NCI-H146 treated with DMSO at 0.1 percent for 48 hours (cell line): ENCODE data around the gene CACNA1D.
A peak's percentile ranks its signal among the peaks of the same experiment; 100 is the strongest.

Experiments used
- DNase-seq: peaks from one replicate; lab custom pipeline; 2025; ENCODE audit not compliant: unreplicated experiment; lab: John Stamatoyannopoulos, UW

The CACNA1D gene

GRCh38 chr3:53495146-53495519 lies 722 bp downstream of the CACNA1D start:
- DNase-seq = no peak

DNA sequence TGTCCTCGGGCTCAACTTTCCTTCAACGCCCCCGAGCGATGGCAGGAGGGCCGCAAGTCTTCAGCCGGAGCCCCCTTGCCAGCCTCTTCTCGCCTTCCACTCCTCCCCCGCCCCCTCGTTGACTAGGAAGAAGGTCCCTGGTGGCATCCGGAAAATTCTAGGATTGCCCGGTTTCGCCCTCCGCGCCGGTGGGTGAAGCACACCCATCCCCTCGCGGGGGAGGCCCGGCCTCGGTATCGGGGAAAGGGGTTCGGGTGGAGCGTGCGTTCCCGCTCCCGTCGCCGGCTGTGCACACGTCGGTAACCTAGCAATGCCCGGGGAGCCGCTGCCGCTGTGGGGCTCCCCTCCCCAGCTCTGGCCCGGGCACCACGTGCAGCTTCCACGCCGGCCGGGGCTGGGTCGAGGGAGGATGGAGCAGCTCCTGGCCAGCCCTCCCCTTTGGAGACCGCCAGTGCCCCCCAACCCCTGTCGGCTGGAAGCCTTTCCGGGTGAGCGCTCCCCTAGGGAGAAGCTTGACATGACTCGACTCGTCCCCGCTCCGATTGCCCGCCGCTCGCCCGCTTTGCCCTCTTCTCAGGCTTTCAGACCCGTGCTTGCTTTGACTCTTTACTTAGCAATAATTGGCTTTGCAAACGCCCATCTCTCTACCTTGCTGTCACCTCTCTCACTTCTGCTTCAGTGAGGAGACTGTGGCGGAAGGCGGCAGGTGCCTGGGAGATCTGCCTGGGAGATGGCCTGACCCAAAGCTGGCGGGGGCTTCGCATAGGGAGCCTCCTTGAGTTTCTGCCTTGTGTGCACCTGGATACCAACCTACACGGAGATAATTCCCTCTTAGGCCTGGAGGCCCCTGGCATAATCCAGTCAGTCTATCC lies 1.3 kb downstream of the CACNA1D start:
- DNase-seq = peak; percentile 29

DNA sequence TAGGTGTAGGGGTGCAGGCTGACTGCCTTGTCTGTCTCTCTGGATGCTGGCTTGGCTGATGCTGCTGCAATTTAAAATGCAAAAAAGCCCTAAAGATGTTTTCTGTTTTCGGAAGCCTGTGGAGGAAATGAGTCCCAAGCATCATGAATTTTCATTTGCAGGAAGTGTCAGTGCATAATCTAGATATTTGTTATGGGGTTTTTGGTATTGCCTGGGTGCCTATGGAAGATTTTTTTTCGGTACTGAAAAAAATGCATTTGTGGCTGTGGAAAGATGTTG lies 1.9 kb downstream of the CACNA1D start:
- no peak for DNase-seq

- DNase-seq = no peak
Observed at GRCh38 chr3:53496984-53497383, 2.6 kb downstream of the CACNA1D start.

DNA sequence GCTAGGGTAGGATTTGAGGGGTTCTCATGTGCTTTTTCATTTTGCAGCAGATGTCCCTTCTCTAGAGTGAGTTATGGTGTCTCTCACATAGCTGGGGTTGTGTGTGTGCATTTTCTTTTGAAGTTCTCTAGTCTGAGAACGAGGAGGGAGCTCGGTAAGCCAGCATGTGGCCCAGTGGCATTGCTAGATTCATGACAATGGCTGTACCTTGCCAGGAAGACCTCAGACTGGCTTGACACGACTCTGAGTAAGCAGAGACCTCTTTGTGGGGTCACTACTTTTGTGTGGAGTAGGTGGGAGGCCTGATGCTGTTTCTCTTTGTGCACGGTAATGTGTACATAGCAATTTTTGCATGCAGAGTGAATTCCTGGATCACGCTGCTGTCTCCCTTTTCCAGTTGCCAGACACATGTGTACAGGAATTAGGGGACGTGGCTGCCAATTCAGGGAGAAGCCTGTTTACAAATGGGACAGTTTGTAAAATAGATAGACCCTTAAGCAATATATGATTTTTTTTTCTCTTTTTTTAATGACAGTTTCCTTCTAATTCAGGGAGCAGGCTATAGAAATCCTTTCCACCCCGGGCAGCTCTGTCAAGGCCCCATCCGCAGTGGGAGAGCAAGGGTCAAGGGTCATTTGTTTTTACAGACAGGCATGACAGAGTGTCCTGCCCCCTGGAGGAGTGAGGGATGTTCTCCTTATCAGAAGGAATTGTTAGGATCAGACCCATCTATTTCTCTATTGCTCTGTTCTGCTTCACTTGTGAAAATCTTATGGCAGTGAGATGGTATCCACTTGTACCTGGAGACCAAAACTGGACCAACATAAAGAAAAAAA lies 4.6 kb downstream of the CACNA1D start:
- DNase-seq = no peak

- DNase-seq = no peak
Observed at GRCh38 chr3:53500165-53500777, 5.9 kb downstream of the CACNA1D start.

DNA sequence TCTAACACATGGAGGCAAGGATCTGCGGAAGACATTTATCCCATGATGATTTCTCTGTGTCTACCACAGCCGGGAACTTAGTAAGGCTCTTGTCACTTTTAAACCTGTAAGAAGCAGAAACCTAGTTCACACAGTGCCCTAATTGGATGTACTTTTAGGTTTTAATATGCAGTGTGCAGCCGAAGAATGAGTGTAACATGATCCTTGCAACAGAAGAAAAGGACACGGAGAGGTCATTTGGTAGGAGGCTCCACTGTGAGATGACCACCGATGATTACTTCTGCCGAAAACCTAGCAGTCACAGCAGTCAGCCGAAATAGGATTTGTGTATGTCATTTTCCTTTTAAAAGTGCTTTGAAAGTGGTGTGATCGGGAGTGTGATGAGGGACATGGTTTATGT lies 6.8 kb downstream of the CACNA1D start:
- no peak for DNase-seq

DNA sequence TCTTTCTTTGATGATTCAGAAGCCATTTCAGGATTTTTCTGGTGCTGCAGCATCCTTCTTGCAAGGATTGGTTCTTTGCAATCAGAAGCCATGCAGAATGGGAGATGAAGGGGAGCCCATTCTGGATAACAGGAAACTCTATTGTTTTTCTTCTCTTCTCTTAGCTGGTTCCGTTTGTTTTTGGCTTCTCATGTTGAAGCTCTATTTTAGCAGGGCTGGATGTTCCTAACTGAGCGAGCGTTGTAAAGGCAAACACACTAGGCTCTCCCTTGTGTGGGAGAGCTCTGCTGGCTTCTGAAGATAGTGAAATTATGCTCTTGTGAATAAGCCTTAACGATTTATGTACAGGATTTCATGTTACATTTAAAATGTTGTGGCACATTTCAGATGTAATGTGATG lies 8.3 kb downstream of the CACNA1D start:
- no peak for DNase-seq

- no peak for DNase-seq
Observed at GRCh38 chr3:53503195-53503594, 8.8 kb downstream of the CACNA1D start.

DNA sequence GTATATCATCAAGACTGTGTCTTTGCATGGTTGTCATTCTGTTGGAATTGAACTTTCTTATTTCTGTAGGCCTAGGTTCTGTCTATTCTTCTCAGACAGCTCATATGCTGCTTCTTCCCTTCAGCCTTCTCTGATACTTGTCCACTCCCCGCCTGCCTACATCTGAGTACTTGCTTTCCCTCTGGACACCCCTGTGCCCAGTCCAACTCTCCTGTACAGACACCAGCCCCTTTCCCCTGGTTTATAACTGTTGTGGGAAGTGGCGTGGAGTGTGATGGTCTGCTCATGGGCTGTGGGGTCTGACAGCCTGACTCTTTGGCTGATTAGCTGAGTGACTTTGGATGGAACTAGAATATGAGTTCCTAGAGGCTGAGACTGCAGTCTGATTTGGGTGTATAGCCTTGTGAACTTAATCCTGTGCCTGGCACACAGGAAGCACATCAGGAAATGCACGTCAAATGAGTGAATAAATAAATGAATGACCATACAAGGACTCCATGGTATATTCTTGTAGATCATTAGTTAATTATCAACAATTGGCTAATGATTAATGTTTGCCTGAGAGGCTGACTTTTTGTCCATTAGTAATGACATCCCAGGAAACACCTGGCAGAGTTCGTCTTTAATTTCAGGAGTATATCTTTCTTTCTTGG lies 11.8 kb downstream of the CACNA1D start:
- DNase-seq = no peak

DNA sequence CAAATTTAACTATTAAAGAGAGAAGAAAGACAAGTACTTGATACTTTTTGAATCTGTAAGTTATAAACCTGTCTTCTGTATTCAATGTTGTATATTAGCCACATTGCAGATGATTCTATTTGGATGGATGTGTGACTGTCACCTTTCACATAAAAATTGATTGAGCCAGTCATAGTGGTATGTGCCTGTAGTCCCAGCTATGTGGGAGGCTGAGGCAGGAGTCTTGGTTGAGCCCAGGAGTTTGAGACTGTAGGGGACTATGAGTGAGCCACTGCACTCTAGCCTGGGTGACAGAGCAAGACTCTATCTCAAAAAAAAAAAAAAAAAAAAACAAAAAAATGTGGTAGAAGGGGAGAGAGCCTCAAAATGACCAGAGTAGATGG lies 12.3 kb downstream of the CACNA1D start:
- no peak for DNase-seq

DNA sequence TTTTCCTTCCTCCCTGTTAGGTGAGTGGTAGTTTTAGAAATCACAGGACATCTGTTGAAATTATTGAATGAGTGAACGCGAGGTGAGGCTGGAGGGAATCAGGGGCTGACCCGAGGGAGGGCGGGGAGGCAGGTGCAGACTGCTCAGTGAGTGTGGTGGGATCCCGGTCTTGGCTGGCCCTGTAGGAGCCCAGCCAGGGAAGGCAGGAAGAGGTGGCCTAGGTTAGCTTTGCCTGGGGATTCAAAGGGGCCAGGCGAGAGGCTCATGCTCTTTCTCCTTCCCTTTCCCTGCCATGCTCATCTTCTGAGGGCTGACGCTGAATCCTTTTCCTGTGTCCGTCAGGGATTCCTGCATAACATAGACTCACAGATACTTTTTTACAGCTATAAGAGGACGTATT lies 15.1 kb downstream of the CACNA1D start:
- no peak for DNase-seq

GRCh38 chr3:53510508-53510907 lies 16.1 kb downstream of the CACNA1D start:
- no peak for DNase-seq

DNA sequence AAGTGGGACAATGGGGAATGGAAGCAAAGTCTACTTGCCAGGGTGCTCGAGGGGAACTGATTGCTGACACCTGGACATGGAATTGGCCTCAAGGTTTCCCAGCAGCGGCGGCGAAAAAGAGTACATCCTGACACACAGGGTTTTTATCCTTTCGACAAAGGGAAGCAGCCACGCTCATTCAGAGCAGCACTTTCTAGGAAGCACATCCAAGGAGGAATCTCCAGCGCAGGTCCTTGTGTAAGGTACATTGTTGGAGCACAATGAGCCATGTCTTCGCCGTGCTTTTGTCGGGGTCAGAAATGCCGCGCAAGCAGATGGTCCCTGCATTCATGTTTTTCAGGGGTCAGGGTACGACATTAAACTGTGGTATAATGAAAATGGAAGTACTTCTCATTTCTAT lies 16.8 kb downstream of the CACNA1D start:
- DNase-seq = no peak

DNA sequence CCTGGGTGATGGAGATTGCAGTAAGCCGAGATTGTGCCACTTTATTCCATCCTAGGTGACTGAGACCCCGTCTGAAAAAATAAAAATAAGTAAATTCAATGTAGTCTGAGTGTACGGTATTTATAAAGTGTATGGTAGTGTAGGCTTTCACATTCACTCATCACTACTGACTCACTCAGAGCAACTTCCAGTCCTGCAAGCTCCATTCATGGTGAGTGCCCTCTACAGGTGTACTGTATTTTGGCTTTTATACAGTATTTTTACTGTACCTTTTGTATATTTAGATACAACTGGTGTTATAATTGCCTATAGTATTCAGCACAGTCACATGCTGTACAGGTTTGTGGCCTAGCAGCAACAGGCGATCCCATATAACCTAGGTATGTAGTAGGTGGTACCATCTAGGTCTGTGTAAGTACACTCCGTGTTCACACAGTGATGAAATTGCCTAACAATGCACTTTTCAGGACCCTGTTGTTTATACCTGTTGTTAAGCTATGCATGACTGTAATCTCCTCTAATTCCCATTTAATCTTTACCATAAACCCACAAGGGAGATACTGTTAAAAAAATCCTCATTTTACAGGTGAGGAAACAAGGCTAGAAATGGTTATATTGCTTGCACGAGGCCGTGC lies 19.3 kb downstream of the CACNA1D start:
- no peak for DNase-seq

DNA sequence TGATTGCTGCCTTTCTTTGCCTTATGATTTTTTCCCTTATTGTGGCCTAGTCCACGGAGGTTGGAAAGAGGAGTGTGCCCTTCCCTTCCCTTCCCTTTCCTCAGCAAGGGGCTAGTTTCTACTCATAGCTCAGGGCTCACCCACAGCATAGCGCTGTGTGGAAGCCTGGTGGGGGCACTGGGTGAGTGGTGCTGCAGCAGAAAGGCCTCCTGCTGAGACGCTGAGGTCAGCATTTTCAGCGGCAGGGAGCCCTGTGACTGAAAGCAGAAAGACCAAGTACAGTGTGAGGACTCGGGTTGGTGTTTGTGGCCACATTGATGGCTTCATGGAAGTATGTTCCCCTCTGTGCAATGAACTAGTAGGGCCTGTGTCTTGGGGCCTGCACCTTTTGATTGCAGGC lies 21.9 kb downstream of the CACNA1D start:
- no peak for DNase-seq

DNA sequence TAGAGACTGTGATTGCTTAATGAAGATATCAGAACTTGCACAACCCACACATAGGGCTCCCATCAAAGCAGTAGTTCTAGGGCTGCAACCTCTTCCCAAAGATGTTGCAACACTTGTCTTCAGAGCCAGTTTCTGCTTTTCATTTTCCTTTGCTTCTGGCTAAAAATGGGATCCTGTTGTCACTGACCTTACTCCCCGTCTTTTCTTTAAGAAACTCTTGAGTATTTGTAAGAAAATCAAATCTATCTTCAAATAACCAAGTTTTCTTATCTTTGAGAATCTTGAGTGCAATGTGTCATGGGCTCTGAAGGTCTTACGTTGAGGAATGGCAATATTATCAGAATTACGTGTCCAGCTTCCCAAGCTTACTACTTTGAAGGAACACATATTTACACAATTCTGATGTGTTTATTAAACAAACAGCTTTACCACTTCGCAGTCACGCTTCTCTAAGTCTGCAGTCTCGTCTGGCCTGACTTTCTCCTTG lies 24.1 kb downstream of the CACNA1D start:
- DNase-seq = no peak

- no peak for DNase-seq
Observed at GRCh38 chr3:53519065-53519709, 24.8 kb downstream of the CACNA1D start.

GRCh38 chr3:53523346-53523745 lies 28.9 kb downstream of the CACNA1D start:
- no peak for DNase-seq

GRCh38 chr3:53524566-53524965 lies 30.2 kb downstream of the CACNA1D start:
- DNase-seq = no peak
